HFFc6 (cell line): Measurements from ENCODE around the gene KDM4E. TPM values are rescaled to one million over a fixed set of nuclear protein-coding genes. Genes with fewer than 3 reads are reported as not detected.
"Not testable (repeated sequence)": the region's sequence is repeated elsewhere in the genome, so short reads cannot be mapped to it uniquely, and the experiment has no call there.

Experiments
- DNase-seq: peaks from one replicate; pipeline ENCODE4 v3.0.0-alpha.2; 2018
- H3K27ac Mint-ChIP-seq: 2 replicates; pipeline ENCODE4 v1.8.0; 2020; ENCODE audit warnings: mild to moderate bottlenecking, mixed read lengths
- H3K27me3 Mint-ChIP-seq: 2 replicates; pipeline ENCODE4 v1.8.0; 2021; ENCODE audit warnings: mild to moderate bottlenecking, moderate library complexity, mixed read lengths; ENCODE audit not compliant: insufficient read depth
- H3K36me3 Mint-ChIP-seq: 2 replicates; pipeline ENCODE4 v1.8.0; 2021; ENCODE audit warnings: low read depth, mixed read lengths
- H3K4me1 Mint-ChIP-seq: 2 replicates; pipeline ENCODE4 v1.8.0; 2020; ENCODE audit warnings: low read depth, mixed read lengths
- H3K4me3 Mint-ChIP-seq: 2 replicates; pipeline ENCODE4 v1.8.0; 2020; ENCODE audit warnings: mild to moderate bottlenecking, moderate library complexity, mixed read lengths
- H3K9me3 Mint-ChIP-seq: 2 replicates; pipeline ENCODE4 v1.8.0; 2020; ENCODE audit warnings: mild to moderate bottlenecking, mixed read lengths
- total RNA-seq, 6 experiments: library from RNA; stranded (reverse); fragmentation: NEBNext Ultra II Directional; extraction: Animal tissue kit (Norgen Biotek cat#: 25700); gene quantifications; 2 replicates in 1 of 6; 3 replicates in 5 of 6; pipeline ENCODE4 v1.2.3, GENCODE V29; 2021
- TF ChIP-seq, protein P1 (sequence below): fragments of 200-600 bp; sonication (generic); IDR thresholded peaks from 2 replicates; pipeline ENCODE4 v1.5.0; 2021; ENCODE audit warnings: antibody characterized with exemption, mild to moderate bottlenecking

KDM4E gene
- total RNA-seq, 6 experiments from 2014 or later = not detected

DNA sequence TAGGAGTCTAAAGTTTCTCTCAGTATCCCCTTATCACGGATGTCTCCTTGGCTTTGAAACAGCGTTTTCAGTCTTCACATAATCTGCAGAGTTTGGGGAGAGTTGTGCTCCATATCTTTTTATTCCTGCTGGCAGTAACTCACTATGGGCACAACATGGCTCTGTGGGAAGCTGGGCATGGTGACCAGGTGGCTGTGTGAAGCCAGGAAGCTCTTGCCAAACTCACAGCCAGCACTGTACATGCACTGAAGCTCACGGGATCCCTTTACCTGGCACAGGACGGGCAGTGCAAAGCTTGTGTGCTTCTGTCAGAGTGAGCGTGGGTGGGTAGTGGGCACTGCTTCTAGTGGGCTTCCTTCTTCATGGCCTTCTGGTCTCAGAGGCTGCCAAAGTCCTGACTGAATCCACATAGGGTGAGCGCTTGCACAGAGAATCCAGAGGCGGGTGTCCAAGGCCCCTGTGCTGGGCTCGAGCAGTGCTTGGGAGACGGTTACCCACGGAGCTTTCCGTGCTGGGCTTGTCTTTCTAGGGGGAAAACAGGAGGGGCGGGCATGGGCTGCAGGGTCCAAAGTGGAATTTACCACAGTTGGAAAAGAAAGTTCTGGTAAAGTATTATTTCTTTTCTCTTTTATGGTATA lies 10.8 kb upstream of the KDM4E start:
- TF ChIP-seq, protein P1, sequence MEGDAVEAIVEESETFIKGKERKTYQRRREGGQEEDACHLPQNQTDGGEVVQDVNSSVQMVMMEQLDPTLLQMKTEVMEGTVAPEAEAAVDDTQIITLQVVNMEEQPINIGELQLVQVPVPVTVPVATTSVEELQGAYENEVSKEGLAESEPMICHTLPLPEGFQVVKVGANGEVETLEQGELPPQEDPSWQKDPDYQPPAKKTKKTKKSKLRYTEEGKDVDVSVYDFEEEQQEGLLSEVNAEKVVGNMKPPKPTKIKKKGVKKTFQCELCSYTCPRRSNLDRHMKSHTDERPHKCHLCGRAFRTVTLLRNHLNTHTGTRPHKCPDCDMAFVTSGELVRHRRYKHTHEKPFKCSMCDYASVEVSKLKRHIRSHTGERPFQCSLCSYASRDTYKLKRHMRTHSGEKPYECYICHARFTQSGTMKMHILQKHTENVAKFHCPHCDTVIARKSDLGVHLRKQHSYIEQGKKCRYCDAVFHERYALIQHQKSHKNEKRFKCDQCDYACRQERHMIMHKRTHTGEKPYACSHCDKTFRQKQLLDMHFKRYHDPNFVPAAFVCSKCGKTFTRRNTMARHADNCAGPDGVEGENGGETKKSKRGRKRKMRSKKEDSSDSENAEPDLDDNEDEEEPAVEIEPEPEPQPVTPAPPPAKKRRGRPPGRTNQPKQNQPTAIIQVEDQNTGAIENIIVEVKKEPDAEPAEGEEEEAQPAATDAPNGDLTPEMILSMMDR = no peak
- Mint-ChIP-seq H3K4me3 (no peak overlapping the region), H3K27me3 (peaks cover 10% of the 10 kb centered on the region), H3K27ac (no peak overlapping the region), H3K36me3 (no peaks in the 10 kb centered on the region), H3K9me3 (no peaks in the 10 kb centered on the region), H3K4me1 (no peaks in the 10 kb centered on the region)
- no peak for DNase-seq

DNA sequence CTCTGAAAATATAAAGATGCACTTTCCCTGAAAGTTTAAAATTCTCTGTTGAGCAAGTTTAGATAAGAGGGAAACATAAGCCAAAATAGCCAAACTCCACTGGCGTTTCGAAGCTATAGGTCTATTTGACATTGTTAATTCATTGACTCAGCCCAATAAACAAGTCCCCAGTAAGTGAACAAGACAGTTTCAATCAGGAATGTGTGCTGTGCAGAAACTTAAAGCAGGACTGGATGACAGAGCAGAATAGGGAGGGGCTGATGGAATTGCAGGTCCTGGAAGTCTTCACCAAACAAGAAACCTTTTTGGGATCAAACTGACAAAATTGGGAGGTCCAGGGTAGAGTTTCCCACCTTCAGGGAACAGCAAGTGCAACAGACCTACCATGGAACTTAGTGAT lies 8.9 kb upstream of the KDM4E start:
- no peak overlapping the region for H3K4me3 Mint-ChIP-seq
- no peaks in the 10 kb centered on the region for H3K9me3 Mint-ChIP-seq
- H3K27ac Mint-ChIP-seq = no peak overlapping the region
- no peaks in the 10 kb centered on the region for H3K36me3 Mint-ChIP-seq
- no peaks in the 10 kb centered on the region for H3K4me1 Mint-ChIP-seq
- TF ChIP-seq, protein P1 = no peak
- peaks cover 6% of the 10 kb centered on the region; the same call in 1 of the 2 replicates for H3K27me3 Mint-ChIP-seq
- DNase-seq = no peak

DNA sequence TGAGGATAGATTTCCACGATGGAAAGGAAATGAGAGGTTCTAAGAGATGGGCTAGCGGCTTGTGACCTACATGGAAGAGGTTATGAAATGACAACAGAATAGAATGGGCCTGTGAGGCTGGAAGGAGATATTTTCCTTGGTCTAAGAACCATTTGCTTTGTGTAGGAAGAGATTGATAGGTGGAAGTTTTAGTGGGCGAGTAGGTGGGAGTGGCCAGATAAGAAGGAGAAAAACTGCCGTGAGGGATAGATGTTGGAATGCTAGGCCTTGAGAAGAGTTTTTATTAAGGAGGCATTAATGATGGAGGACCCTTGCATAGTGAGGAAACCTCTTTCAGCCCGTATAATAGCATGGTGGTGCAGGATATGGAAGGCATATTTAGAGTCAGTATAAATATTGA lies 3.6 kb upstream of the KDM4E start:
- H3K27me3 Mint-ChIP-seq, H3K9me3 Mint-ChIP-seq, DNase-seq, H3K4me3 Mint-ChIP-seq, H3K4me1 Mint-ChIP-seq, H3K27ac Mint-ChIP-seq, H3K36me3 Mint-ChIP-seq: not testable (repeated sequence)

DNA sequence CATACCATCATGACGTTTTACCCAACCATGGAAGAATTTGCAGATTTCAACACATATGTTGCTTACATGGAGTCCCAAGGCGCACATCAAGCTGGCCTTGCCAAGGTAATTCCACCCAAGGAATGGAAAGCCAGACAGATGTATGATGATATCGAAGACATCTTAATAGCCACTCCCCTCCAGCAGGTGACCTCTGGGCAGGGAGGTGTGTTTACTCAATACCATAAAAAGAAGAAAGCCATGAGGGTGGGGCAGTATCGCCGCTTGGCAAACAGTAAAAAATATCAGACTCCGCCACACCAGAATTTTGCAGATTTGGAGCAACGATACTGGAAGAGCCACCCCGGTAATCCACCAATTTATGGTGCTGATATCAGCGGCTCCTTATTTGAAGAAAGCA lies 536 bp downstream of the KDM4E start:
- not testable (repeated sequence) for H3K9me3 Mint-ChIP-seq, H3K4me1 Mint-ChIP-seq, H3K27ac Mint-ChIP-seq, DNase-seq, H3K27me3 Mint-ChIP-seq, H3K36me3 Mint-ChIP-seq, H3K4me3 Mint-ChIP-seq

DNA sequence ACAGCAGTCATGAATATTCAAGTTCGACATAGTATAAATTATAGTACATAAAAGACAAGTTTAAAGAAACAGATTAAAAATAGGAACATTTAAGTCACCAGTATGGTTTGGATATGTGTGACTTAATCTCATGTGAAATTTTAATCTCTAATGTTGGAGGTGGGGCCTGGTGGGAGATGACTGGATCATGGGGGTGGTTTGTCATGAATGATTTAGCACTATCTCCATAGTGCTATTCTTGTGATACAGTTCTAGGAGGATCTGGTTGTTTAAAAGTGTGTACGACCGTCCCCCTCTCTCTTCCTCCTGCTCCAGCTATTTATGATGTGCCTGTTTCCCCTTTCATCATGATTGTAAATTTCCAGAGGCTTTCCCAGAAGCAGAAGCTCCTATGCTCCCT lies 3.3 kb downstream of the KDM4E start:
- no peak for DNase-seq
- Mint-ChIP-seq H3K4me1 (no peaks in the 10 kb centered on the region), H3K9me3 (no peaks in the 10 kb centered on the region), H3K4me3 (no peak overlapping the region), H3K36me3 (no peaks in the 10 kb centered on the region), H3K27ac (no peak overlapping the region), H3K27me3 (peaks cover 9% of the 10 kb centered on the region; the same call in 1 of the 2 replicates)
- TF ChIP-seq, protein P1 = no peak

DNA sequence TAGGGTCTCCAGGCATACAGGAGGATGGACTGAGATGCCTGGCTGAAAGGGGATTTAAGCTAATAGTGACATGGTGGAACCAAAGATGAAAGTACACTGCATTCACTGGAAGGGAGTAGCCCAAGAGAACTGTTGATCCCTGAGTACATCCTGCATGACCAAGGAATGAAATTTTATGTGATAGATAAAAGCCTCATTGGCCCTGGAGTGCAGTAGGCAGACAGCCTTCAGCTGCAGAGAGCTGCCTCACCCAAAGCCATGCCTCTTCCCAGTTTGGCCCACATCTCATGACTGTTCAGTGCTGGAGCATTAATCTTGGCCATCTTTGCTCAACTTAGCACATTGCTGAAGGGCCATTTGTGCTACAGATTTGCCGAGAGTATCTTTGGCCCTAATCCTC lies 8.0 kb downstream of the KDM4E start:
- no peak overlapping the region for H3K4me3 Mint-ChIP-seq
- H3K27me3 Mint-ChIP-seq = peaks cover 5% of the 10 kb centered on the region; the same call in 1 of the 2 replicates
- H3K9me3 Mint-ChIP-seq = no peaks in the 10 kb centered on the region
- no peak overlapping the region for H3K27ac Mint-ChIP-seq
- TF ChIP-seq, protein P1 = no peak
- DNase-seq = no peak
- no peaks in the 10 kb centered on the region for H3K36me3 Mint-ChIP-seq
- no peaks in the 10 kb centered on the region for H3K4me1 Mint-ChIP-seq

DNA sequence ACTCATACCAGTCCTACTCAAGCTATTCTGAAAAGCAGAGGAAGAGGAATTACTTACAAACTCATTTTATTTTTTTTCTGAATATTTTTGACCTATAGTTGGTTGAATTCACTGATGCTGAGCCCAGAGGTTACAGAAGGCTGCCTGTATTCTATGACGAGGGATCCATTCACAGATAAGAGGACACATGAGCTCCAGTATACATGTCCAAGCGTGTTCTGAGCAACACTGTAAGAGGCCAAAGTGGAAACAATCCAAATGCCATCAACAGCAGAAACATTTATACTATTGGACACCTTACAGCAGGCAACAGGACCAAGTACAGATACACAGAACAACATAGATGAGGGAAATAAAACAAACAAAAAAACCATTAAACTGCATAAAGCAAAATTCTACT lies 10.3 kb downstream of the KDM4E start:
- Mint-ChIP-seq H3K4me1 (no peaks in the 10 kb centered on the region), H3K9me3 (no peaks in the 10 kb centered on the region), H3K36me3 (no peaks in the 10 kb centered on the region), H3K4me3 (no peak overlapping the region), H3K27ac (no peak overlapping the region), H3K27me3 (peaks cover 7% of the 10 kb centered on the region; the same call in 1 of the 2 replicates)
- TF ChIP-seq, protein P1 = no peak
- no peak for DNase-seq

DNA sequence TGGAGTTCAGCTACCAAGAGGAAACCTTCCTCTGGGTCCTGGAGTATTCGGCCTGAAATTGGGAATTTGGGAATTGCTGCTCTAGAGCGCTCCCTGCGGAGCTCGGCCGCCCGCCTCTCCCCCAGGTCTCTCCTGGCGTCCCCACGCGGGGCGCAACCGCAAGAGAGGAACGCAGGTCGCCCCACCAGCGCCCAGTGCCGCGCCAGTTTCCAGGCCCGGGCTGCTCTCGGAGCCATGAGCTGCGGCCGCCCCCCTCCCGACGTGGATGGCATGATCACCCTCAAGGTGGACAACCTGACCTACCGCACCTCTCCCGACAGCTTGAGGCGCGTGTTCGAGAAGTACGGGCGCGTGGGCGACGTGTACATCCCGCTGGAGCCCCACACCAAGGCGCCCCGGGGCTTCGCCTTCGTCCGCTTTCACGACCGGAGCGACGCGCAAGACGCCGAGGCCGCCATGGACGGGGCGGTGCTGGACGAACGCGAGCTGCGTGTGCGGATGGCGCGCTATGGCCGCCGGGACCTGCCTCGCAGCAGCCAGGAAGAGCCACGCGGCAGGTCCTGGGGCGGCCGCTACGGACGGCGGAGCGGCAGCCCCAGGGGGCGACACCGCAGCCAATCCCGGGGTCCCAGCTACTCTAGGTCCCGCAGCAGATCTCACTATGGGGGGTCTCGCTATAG lies 12.4 kb downstream of the KDM4E start:
- not testable (repeated sequence) for H3K27ac Mint-ChIP-seq, H3K9me3 Mint-ChIP-seq, H3K36me3 Mint-ChIP-seq, H3K4me3 Mint-ChIP-seq, DNase-seq, H3K4me1 Mint-ChIP-seq
- H3K27me3 Mint-ChIP-seq = peaks cover 10% of the 10 kb centered on the region; the same call in 1 of the 2 replicates
